Measurements from ENCODE around the gene SEC62. TPM values are rescaled to one million over a fixed set of nuclear protein-coding genes. Genes with fewer than 3 reads are reported as not detected.

Gene SEC62
- total RNA-seq, 2 donors from 2014 or later = 27.3 to 49.0 TPM

DNA sequence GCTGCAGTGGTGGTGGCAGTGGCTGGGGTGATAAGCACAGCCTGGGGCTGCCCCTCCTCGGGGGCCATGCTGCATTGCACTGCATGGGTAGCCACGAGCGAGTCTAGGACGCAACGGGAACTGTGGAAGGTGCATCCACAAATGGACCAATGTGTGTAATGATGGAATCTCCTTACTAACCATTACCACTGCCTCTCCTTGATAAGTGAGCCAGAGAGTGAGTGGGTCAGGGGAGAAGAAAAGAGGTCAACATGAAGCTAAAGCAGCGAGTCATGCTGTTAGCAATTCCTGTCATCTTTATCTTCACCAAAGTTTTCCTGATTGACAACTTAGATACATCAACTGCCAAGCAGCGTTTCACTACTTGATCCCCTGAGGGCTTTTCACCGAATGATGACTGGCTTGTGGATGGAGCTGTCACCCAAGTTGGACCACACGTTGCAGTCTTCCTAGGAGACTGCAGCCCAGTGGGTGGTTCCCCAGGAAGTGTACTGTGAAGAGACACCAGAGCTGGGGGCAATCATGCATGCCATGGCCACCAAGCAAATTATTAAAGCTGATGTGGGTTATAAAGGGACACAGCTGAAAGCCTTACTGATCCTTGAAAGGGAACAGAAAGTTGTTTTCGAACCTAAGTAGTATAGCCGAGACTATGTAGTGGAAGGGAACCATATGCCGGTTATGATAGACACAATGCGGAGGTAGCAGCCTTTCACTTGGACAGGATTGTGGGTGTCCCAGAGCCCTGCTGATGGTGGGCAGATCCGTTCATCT is 34.7 kb upstream of the SEC62 start:
- no peaks in the 10 kb centered on the region for H3K9me3 ChIP-seq
- no peaks in the 10 kb centered on the region for H3K36me3 ChIP-seq
- no peak overlapping the region for H3K27ac ChIP-seq
- no peaks in the 10 kb centered on the region for H3K4me1 ChIP-seq (ENCODE audit: control insufficient read depth in 1 of 2, low read depth in 2 of 2)
- H3K27me3 ChIP-seq (replicated peaks; ENCODE audit: insufficient read depth) = no peaks in the 10 kb centered on the region
- ATAC-seq (ENCODE audit: insufficient number of reproducible peaks, low FRiP score, low read depth) (no peak), DNase-seq (ENCODE audit: low spot score) (no peak)
- TF ChIP-seq, protein P1, sequence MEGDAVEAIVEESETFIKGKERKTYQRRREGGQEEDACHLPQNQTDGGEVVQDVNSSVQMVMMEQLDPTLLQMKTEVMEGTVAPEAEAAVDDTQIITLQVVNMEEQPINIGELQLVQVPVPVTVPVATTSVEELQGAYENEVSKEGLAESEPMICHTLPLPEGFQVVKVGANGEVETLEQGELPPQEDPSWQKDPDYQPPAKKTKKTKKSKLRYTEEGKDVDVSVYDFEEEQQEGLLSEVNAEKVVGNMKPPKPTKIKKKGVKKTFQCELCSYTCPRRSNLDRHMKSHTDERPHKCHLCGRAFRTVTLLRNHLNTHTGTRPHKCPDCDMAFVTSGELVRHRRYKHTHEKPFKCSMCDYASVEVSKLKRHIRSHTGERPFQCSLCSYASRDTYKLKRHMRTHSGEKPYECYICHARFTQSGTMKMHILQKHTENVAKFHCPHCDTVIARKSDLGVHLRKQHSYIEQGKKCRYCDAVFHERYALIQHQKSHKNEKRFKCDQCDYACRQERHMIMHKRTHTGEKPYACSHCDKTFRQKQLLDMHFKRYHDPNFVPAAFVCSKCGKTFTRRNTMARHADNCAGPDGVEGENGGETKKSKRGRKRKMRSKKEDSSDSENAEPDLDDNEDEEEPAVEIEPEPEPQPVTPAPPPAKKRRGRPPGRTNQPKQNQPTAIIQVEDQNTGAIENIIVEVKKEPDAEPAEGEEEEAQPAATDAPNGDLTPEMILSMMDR (IDR thresholded peaks at IDR 0.05) = no peak
- no peak overlapping the region for H3K4me3 ChIP-seq

- no peaks in the 10 kb centered on the region for H3K9me3 ChIP-seq
- H3K4me3 ChIP-seq = no peak overlapping the region
- ATAC-seq (ENCODE audit: insufficient number of reproducible peaks, low FRiP score, low read depth) (no peak), DNase-seq (ENCODE audit: low spot score) (no peak)
- TF ChIP-seq, protein P1 (IDR thresholded peaks at IDR 0.05) = no peak
- H3K36me3 ChIP-seq = no peaks in the 10 kb centered on the region
- no peaks in the 10 kb centered on the region for H3K27me3 ChIP-seq (replicated peaks; ENCODE audit: insufficient read depth)
- no peak overlapping the region for H3K27ac ChIP-seq
- H3K4me1 ChIP-seq (ENCODE audit: control insufficient read depth in 1 of 2, low read depth in 2 of 2) = no peaks in the 10 kb centered on the region
Observed at GRCh38 chr3:169939320-169939719, 27.3 kb upstream of the SEC62 start.

DNA sequence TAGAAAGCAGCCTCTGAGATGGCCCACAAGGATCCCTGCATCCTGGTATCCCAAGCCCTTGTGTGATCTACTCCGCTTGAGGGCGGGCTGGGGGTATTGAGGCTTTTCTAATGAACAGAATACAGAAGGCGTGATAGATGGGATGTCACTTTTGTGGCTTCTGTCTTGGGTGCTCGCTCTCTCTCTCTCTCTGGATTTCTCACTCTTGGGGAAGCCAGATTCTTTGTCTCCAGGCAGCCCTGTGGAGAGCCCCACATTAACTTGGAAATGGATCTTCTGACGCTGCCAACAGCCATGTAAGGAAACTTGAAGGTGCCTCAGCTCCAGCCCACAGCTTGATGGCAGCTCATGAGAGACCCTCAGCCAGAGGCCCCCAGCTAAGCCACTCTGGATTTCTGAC is 26.9 kb upstream of the SEC62 start:
- H3K27me3 ChIP-seq (replicated peaks; ENCODE audit: insufficient read depth) = no peaks in the 10 kb centered on the region
- ATAC-seq (ENCODE audit: insufficient number of reproducible peaks, low FRiP score, low read depth) = no peak
- no peaks in the 10 kb centered on the region for H3K36me3 ChIP-seq
- H3K4me3 ChIP-seq = no peak overlapping the region
- no peaks in the 10 kb centered on the region for H3K4me1 ChIP-seq (ENCODE audit: control insufficient read depth in 1 of 2, low read depth in 2 of 2)
- no peak overlapping the region for H3K27ac ChIP-seq
- no peak for DNase-seq (ENCODE audit: low spot score)
- H3K9me3 ChIP-seq = no peaks in the 10 kb centered on the region
- TF ChIP-seq, protein P1 (IDR thresholded peaks at IDR 0.05) = no peak

DNA sequence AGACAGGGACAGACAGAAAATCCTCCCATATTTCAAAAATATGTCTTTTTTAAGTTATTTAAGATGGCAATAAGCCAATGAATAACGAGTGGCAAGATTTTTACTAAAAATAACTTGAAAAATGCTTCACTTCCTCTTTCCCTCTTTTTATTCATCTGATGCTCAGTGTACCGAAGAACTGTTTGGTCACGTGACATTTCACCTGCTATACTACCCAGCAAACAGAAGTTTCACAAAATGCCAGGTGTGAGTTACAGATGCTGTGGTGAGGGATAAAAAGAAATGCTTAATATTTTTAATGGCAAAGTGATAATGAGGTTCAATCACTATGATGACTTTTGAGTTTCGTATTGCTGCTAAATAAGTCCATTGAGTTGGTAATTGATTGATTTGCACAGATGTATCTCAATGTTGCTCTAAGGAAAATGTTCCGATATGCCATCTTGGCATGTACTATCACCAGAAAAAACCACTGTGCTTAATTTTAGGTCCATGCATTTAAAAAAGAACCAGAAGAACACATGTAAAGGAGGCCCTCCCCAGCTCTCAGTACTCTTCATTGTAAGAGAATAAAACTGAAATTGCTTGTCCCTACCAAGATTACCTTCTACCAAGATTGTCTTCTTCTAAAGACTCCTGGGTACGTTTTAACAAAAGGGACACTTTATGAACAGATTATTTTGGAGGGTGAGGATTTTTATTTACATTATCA is 26.0 kb upstream of the SEC62 start:
- Histone ChIP-seq H3K9me3 (no peaks in the 10 kb centered on the region), H3K27ac (no peak overlapping the region), H3K27me3 (replicated peaks; ENCODE audit: insufficient read depth) (no peaks in the 10 kb centered on the region), H3K4me1 (ENCODE audit: control insufficient read depth in 1 of 2, low read depth in 2 of 2) (no peaks in the 10 kb centered on the region), H3K4me3 (no peak overlapping the region), H3K36me3 (no peaks in the 10 kb centered on the region)
- ATAC-seq (ENCODE audit: insufficient number of reproducible peaks, low FRiP score, low read depth) (no peak), DNase-seq (ENCODE audit: low spot score) (no peak)
- TF ChIP-seq, protein P1 (IDR thresholded peaks at IDR 0.05) = no peak

DNA sequence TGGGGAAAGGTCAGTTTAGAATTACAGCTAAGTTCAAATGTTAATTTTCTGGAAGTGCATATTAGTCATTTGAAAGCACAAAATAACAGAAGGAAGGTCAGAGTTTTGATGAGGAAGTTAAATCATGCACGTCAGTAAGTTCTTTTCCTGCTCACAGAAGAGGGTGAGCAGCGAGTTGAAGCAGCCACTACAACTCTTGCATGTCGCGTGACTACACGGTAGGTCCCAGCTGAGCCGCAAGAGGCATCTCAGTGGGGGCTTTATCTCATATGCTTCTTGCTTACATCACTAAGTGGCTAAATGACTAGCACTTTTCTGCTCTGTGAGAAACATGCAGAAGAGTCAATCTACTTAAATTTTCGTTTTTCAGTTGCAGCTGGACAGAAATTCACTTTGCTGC is 21.3 kb upstream of the SEC62 start:
- ATAC-seq (ENCODE audit: insufficient number of reproducible peaks, low FRiP score, low read depth) (no peak), DNase-seq (ENCODE audit: low spot score) (no peak)
- no peaks in the 10 kb centered on the region for H3K9me3 ChIP-seq
- no peaks in the 10 kb centered on the region for H3K27me3 ChIP-seq (replicated peaks; ENCODE audit: insufficient read depth)
- H3K36me3 ChIP-seq = no peaks in the 10 kb centered on the region
- TF ChIP-seq, protein P1 (IDR thresholded peaks at IDR 0.05) = no peak
- no peaks in the 10 kb centered on the region for H3K4me1 ChIP-seq (ENCODE audit: control insufficient read depth in 1 of 2, low read depth in 2 of 2)
- H3K4me3 ChIP-seq = no peak overlapping the region
- no peak overlapping the region for H3K27ac ChIP-seq
